PC-9 (cell line): ENCODE results near the gene MANEAL. TPM values are rescaled to one million over a fixed set of nuclear protein-coding genes. Genes with fewer than 3 reads are reported as not detected.

Source experiments
- BruUV-seq: library from RNA; stranded (reverse); fragments of 400-500 nt; replicated peaks from 2 replicates; lab custom pipeline; 2021; lab: Mats Ljungman, UMichigan
- CTCF ChIA-PET: fragments of 300-600 bp; sonication (Branson Sonifier 250); formaldehyde crosslinking; loops from one replicate; lab custom pipeline; 2022; ENCODE audit warnings: antibody characterized with exemption; lab: Charles Lee
- POLR2A ChIA-PET: fragments of 300-600 bp; sonication (Branson Sonifier 250); formaldehyde crosslinking; loops from one replicate; lab custom pipeline; 2022; ENCODE audit warnings: antibody characterized with exemption; ENCODE audit not compliant: unreplicated experiment; lab: Charles Lee
- DNase-seq, 2 experiments: peaks; one replicate each; pipeline versions ENCODE4 v3.0.0 to v3.0.0-alpha.2; 2015 to 2022; ENCODE audit warnings: mixed read lengths in 1 of 2
- H2AFZ ChIP-seq: fragments of 200-600 bp; sonication (generic); 2 replicates; pipeline ENCODE4 v1.8.1; 2017; ENCODE audit warnings: antibody characterized with exemption
- H3F3A ChIP-seq: fragments of 200-600 bp; sonication (generic); 2 replicates; pipeline ENCODE4 v1.8.1; 2017; ENCODE audit warnings: antibody characterized with exemption, mild to moderate bottlenecking, low read depth; ENCODE audit not compliant: insufficient read depth
- H3K27ac ChIP-seq: fragments of 200-600 bp; sonication (generic); 2 replicates; pipeline ENCODE4 v1.6.1; 2016; ENCODE audit warnings: mixed run types
- H3K27me3 ChIP-seq: fragments of 200-600 bp; sonication (generic); 2 replicates; pipeline ENCODE4 v1.6.1; 2016; ENCODE audit warnings: low read depth, mixed run types; ENCODE audit not compliant: insufficient read depth
- H3K36me3 ChIP-seq: fragments of 200-600 bp; sonication (generic); 2 replicates; pipeline ENCODE4 v1.6.1; 2016; ENCODE audit warnings: low read depth, mixed run types
- H3K4me1 ChIP-seq: fragments of 200-600 bp; sonication (generic); replicated peaks from 2 replicates; pipeline ENCODE4 v1.6.1; 2016; ENCODE audit warnings: mixed run types; ENCODE audit not compliant: insufficient read depth
- H3K4me2 ChIP-seq: fragments of 200-600 bp; sonication (generic); 2 replicates; pipeline ENCODE4 v1.6.1; 2017; ENCODE audit warnings: mixed run types
- H3K4me3 ChIP-seq: fragments of 200-600 bp; sonication (generic); 2 replicates; pipeline ENCODE4 v1.6.1; 2016; ENCODE audit warnings: mixed run types
- H3K79me2 ChIP-seq: fragments of 200-600 bp; sonication (generic); 2 replicates; pipeline ENCODE4 v1.6.1; 2017; ENCODE audit warnings: low read depth, mixed run types
- H3K9me2 ChIP-seq: fragments of 200-600 bp; sonication (generic); 2 replicates; pipeline ENCODE4 v1.8.1; 2017; ENCODE audit warnings: mild to moderate bottlenecking; ENCODE audit not compliant: insufficient read depth
- H3K9me3 ChIP-seq: fragments of 200-600 bp; sonication (generic); 2 replicates; pipeline ENCODE4 v1.8.1; 2016; ENCODE audit warnings: low read depth; ENCODE audit not compliant: insufficient read depth
- H4K20me1 ChIP-seq: fragments of 200-600 bp; sonication (generic); 2 replicates; pipeline ENCODE4 v1.8.1; 2017; ENCODE audit not compliant: insufficient read depth
- CTCF ChIP-seq: fragments of 200-600 bp; sonication (generic); conservative IDR thresholded peaks from 2 replicates; pipeline ENCODE4 v1.6.1; 2017; ENCODE audit warnings: mixed run types, antibody characterized with exemption, mild to moderate bottlenecking, moderate library complexity
- EZH2 ChIP-seq: fragments of 200-600 bp; sonication (generic); IDR thresholded peaks from 2 replicates; pipeline ENCODE4 v1.8.0; 2017; ENCODE audit warnings: antibody characterized with exemption, low read depth
- intact Hi-C: fragments of 100-400 bp; cut with micrococcal nuclease; formaldehyde crosslinking; loops from one replicate; pipeline ENCODE4 v1.10.0; 2022; ENCODE audit not compliant: unreplicated experiment
- total RNA-seq: library from RNA; stranded (reverse); gene quantifications from 2 replicates; pipeline ENCODE4 v1.2.3, GENCODE V29; 2021

MANEAL gene
- total RNA-seq, 1 experiment from 2014 or later, result 11.3 TPM

GRCh38 chr1:37761416-37762095, 32.1 kb upstream of the MANEAL start:
- no peaks in the 10 kb centered on the region for H3K36me3 ChIP-seq
- TF ChIP-seq EZH2 (no peak), CTCF (no peak)
- no peaks in the 10 kb centered on the region for H4K20me1 ChIP-seq
- no peaks in the 10 kb centered on the region for H3K79me2 ChIP-seq
- H3K27me3 ChIP-seq, result peaks cover 83% of the 10 kb centered on the region
- H3K4me2 ChIP-seq, result no peak overlapping the region
- H3K4me1 ChIP-seq, result no peaks in the 10 kb centered on the region
- DNase-seq, result no peak
- no peaks in the 10 kb centered on the region for H3F3A ChIP-seq
- H3K9me3 ChIP-seq, result no peaks in the 10 kb centered on the region
- H3K4me3 ChIP-seq, result no peak overlapping the region
- ChIA-PET POLR2A (interaction anchor here (1.2 kb wide), 1 partner anchor 14 kb away, joined by 3 read pairs; no protein-coding TSS in a partner anchor), CTCF (interaction anchor here (0.7 kb wide), 1 partner anchor 252 kb away, joined by 9 read pairs; no protein-coding TSS in a partner anchor)
- no peak overlapping the region for H2AFZ ChIP-seq
- intact Hi-C loops, result no loop called here
- H3K27ac ChIP-seq, result no peak overlapping the region
- BruUV-seq, result no TSS peak
- H3K9me2 ChIP-seq, result no peaks in the 10 kb centered on the region

- BruUV-seq, result no TSS peak
- H3K36me3 ChIP-seq, result no peaks in the 10 kb centered on the region
- ChIA-PET POLR2A (no interaction called here), CTCF (interaction anchor here (0.7 kb wide), 1 partner anchor 251 kb away, joined by 9 read pairs; no protein-coding TSS in a partner anchor)
- no peak for DNase-seq
- no peak overlapping the region for H2AFZ ChIP-seq
- TF ChIP-seq CTCF, result no peak
- no peak for TF ChIP-seq EZH2
- peaks cover 90% of the 10 kb centered on the region for H3K27me3 ChIP-seq
- H3K9me2 ChIP-seq, result no peaks in the 10 kb centered on the region
- no peaks in the 10 kb centered on the region for H3K9me3 ChIP-seq
- no peaks in the 10 kb centered on the region for H3K79me2 ChIP-seq
- no peaks in the 10 kb centered on the region for H3K4me1 ChIP-seq
- no peak overlapping the region for H3K4me2 ChIP-seq
- H3F3A ChIP-seq, result no peaks in the 10 kb centered on the region
- no peaks in the 10 kb centered on the region for H4K20me1 ChIP-seq
- no peak overlapping the region for H3K27ac ChIP-seq
- H3K4me3 ChIP-seq, result no peak overlapping the region
- intact Hi-C loops, result no loop called here
Measured at GRCh38 chr1:37762516-37762915, 31.1 kb upstream of the MANEAL start.

- DNase-seq, result no peak
- Histone ChIP-seq H2AFZ (no peak overlapping the region), H3K4me1 (no peaks in the 10 kb centered on the region), H3K9me3 (no peaks in the 10 kb centered on the region), H4K20me1 (no peaks in the 10 kb centered on the region), H3K27ac (no peak overlapping the region), H3K4me2 (no peak overlapping the region), H3K36me3 (no peaks in the 10 kb centered on the region), H3F3A (no peaks in the 10 kb centered on the region), H3K9me2 (no peaks in the 10 kb centered on the region), H3K79me2 (no peaks in the 10 kb centered on the region), H3K4me3 (no peak overlapping the region), H3K27me3 (peaks cover 90% of the 10 kb centered on the region)
- ChIA-PET CTCF (no interaction called here), POLR2A (interaction anchor here (0.6 kb wide), 1 partner anchor 1196 kb away, joined by 3 read pairs; no protein-coding TSS in a partner anchor)
- TF ChIP-seq EZH2 (no peak), CTCF (no peak)
- intact Hi-C loops, result no loop called here
- BruUV-seq, result no TSS peak
Measured at GRCh38 chr1:37763791-37764413, 29.7 kb upstream of the MANEAL start.
